GM19099 (cell line): ENCODE data around the gene MAPK11.

Source experiments
- POLR2A ChIP-seq: IDR thresholded peaks from 3 replicates; pipeline ENCODE4 v1.6.1; 2011; ENCODE audit warnings: low read depth; ENCODE audit not compliant: insufficient read length; ENCODE audit errors: extremely low read depth

Gene MAPK11

DNA sequence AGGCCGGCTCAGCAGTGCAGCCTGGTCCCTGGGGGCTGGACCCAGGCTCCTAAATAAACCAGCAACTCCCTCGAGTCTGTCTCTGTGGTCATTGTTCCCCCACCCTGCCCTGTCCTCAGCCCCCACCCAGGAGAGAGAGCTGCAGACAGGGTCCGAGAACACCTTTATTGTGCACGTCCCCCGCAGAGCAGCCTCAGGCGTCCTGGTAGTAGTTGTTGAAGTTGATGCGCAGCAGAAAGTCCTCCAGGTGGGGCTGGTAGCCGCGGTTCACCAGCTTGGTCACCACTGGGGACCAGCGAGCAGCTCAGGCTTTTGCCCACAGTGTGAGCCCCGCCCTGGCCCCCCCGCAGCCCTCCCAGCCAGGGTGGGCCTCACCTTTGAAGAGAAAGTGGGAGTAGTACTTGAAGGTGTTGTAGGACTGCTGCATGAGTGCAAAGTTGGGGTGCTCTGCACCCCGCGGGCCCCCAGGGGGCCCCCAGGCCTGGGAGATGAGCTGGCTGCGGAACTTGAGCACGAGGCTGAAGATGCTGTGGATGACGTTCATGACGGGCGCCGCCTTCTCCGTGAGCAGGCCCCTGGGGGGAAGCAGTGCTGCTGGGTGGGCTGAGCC is 52.5 kb downstream of the MAPK11 start:
- no peak for TF ChIP-seq POLR2A

DNA sequence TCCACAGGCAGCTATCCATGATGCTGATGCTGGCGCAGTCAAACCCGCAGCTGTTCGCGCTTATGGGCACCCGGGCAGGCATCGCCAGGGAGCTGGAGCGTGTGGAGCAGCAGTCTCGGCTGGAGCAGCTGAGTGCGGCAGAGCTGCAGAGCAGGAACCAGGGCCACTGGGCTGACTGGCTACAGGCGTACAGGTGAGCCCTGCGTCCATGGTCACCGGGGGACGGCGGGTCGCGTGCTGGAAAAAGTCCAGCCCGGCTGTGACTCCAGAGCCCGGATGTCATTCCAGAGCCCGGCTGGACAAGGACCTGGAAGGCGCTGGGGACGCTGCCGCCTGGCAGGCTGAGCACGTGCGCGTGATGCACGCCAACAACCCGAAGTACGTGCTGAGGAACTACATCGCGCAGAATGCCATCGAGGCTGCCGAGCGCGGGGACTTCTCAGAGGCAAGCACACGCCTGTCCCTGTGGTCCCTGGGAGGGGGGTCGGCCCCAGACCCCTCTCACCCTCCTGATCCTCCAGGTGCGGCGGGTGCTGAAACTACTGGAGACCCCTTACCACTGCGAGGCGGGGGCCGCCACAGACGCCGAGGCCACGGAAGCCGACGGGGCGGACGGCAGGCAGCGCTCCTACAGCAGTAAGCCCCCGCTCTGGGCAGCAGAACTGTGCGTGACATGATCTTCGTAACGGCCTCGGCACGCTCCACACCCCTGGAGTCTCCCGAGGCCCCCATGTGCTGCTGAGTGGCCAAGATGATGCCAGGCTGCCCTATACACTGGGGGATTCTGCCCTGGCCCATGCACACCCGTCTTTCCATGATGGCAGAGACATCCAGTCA is 53.3 kb downstream of the MAPK11 start:
- TF ChIP-seq POLR2A: no peak

DNA sequence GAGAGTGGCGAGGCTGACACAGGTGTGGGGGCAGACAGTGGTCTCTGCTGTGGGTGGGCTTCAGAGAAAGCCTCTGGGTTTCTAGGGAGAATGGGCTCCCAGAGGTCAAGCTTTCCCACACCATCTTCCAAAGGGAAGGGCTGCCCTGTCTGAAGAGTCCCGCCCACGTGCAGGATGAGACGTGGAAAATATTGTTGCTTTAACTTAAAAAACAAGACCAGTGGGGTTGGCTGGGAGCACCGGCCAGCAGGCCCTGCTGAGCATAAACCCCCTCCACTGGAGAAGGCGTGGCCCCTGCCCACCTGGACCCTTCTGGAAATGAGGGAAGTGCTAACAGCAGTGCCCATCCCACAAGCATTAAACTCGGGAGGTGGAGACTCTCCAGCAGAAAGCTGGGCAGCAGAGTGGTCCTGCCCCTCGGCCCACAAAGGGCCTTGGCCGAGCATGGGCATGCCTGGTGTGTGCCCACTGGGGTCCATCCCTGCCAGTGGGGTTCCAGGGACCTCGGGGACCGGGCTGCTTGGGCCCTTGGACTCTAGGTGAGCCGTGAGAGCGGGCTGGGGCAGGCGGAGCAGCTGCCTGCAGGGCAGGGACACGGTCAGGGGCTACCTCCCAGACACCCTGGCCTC is 54.0 kb downstream of the MAPK11 start:
- no peak for TF ChIP-seq POLR2A

DNA sequence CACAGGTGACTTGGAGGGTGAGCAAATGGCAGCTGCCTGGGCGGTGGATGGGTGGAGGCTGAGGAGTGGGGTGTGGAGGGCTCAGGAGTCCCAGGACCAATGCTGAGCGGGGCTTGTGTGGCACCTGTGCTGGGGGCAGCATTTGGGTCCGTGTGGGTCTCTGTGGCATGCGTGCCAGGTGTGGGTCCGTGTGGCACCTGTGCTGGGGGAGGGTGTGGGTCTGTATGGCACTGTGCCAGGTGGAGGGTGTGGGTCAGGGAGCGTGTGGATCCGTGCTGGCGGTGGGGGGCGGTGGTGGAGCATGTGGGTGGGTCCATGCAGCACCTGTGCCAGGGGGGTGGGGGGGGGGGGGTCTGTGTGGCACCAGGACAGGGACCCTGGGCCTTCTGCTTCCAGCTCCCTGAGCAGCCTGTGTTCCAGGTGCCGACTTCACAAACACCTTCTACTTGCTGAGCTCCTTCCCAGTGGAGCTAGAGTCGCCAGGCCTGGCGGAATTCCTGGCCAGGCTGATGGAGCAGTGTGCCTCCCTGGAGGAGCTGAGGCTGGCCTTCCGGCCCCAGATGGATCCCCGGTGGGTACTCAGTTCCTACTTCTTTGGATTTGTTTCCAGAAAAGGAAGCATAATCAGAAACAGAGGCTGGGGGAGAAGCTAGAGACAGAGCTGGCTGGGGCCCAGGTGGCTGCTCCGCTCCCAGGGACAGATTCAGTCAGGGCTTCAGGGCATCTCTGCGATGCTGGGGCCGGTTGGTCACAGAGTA is 54.7 kb downstream of the MAPK11 start:
- TF ChIP-seq POLR2A: no peak
